Coronary artery (tissue), 2 donors: ENCODE results near the gene MOGAT2.

Source experiments
- DNase-seq: peaks from one replicate; pipeline ENCODE4 v3.0.0-alpha.2; 2017; ENCODE audit warnings: low spot score
- H3K27ac ChIP-seq, 2 donors: fragments of 200-600 bp; sonication (generic); one replicate each; pipeline ENCODE4 v1.5.1; 2016 to 2019
- H3K4me3 ChIP-seq: fragments of 200-600 bp; sonication (generic); 2 replicates; pipeline ENCODE4 v1.5.1; 2016; ENCODE audit warnings: mild to moderate bottlenecking, moderate library complexity
- TF ChIP-seq, protein P1 (sequence below): fragments of 200-600 bp; sonication (generic); IDR thresholded peaks from one replicate; pipeline ENCODE4 v1.5.1; 2019; ENCODE audit warnings: antibody characterized with exemption

The MOGAT2 gene

GRCh38 chr11:75760710-75761493 is 43.3 kb downstream of the MOGAT2 start:
- TF ChIP-seq, protein P1, sequence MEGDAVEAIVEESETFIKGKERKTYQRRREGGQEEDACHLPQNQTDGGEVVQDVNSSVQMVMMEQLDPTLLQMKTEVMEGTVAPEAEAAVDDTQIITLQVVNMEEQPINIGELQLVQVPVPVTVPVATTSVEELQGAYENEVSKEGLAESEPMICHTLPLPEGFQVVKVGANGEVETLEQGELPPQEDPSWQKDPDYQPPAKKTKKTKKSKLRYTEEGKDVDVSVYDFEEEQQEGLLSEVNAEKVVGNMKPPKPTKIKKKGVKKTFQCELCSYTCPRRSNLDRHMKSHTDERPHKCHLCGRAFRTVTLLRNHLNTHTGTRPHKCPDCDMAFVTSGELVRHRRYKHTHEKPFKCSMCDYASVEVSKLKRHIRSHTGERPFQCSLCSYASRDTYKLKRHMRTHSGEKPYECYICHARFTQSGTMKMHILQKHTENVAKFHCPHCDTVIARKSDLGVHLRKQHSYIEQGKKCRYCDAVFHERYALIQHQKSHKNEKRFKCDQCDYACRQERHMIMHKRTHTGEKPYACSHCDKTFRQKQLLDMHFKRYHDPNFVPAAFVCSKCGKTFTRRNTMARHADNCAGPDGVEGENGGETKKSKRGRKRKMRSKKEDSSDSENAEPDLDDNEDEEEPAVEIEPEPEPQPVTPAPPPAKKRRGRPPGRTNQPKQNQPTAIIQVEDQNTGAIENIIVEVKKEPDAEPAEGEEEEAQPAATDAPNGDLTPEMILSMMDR: no peak
- no peak overlapping the region for H3K27ac ChIP-seq
- H3K4me3 ChIP-seq: no peak overlapping the region
- no peak for DNase-seq

DNA sequence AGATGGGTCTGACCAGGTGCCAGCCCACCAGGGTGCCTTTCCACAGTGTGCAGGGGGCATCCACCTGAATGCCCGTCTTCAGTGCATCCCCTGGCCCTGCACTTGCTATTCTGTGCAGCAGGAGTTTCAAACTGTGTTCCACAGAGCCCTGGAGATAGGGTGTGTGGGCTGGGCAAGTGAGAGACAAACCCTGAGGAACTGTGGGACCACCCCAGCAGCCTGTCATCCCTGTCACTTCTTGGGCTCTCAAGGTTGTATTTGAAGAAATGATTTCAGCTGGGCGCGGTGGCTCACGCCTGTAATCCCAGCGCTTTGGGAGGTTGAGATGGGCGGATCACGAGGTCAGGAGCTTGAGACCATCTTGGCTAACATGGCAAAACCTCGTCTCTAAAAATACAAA is 44.5 kb downstream of the MOGAT2 start:
- no peak for DNase-seq
- TF ChIP-seq, protein P1: no peak
- no peak overlapping the region for H3K27ac ChIP-seq

DNA sequence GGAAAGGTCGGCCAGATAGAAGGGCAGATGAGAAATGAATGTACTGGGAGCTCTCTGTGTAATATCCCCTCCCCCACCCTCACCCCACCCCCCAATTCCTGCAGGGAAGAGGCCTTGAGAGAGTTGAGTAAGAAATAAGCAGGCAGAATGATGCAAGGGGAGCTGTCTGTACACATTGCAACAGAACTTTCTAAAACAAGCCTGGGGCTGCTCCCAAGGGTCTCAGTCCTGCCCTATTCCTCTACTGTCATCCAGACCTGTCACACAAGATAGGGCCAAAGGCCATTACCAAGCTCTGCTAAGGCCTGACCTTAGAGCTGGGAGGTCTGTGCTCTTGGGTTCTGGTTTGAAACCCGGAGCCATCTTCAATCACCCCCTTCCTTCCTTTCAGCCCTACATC is 45.2 kb downstream of the MOGAT2 start:
- no peak for DNase-seq
- TF ChIP-seq, protein P1: no peak
- Histone ChIP-seq H3K27ac (no peak overlapping the region), H3K4me3 (no peak overlapping the region)

More for the DNA sequence above, 44.5 kb downstream of the MOGAT2 start:
- H3K4me3 ChIP-seq: no peak overlapping the region

- Histone ChIP-seq H3K27ac (no peak overlapping the region), H3K4me3 (no peak overlapping the region)
- TF ChIP-seq, protein P1: no peak
- DNase-seq: no peak
Observed at GRCh38 chr11:75763846-75764245, 46.2 kb downstream of the MOGAT2 start.

DNA sequence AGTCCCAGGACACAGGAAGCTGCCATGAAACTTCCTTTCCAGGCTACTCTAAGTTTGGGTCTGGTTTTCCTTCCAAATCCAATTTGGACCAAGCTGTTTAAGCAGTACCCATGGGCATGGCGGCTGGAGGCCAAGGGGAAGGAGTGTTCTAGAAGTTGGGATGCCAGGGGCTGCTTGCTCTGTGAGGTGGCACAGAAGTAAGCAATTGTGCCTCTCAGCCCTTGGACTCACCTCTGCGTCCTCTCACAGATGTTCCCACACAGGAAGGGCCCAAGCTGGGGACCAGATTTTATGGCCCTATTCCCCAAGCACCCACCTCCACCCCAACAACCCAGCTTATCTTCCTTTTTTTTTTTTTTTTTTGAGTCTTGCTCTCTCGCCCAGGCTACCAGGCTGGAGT is 47.5 kb downstream of the MOGAT2 start:
- TF ChIP-seq, protein P1: no peak
- DNase-seq: no peak

DNA sequence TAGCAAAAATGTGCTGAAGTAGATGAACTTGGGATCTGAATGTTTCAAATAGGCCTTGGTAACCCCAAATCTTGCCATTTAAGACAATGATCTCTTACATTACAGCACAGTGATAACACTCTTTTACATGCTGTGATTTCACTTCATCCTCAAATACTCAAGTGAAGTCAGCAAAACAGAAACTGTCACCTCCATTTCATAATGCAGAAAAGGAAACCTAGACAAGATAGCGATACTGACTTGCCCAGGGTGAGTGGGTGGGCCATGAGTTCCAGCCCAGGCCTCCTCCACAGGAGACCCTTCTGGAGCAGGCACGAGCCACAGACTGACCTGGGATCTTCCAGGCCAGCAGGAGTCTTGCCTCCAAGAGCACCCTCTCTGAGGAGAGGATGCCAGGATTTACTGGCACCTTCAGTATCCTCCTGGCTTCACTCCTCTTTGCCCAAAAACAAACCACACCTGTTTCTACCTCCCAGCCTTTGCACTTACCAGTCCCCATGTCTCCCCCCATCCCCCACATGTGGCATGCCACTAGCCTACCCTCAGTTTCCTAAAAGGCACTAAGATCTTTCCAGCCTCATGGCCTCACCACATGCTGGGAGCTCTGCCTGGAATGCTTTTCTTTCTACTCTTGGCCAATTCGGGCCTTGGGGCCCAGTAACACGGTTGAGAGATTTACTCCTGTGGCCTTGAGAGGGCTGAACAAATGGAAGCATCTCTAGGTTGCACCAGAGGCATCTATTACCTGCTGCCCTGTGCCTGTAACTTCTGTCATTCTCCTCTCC is 49.0 kb downstream of the MOGAT2 start:
- H3K4me3 ChIP-seq: no peak overlapping the region
- no peak overlapping the region for H3K27ac ChIP-seq
- DNase-seq: no peak
- TF ChIP-seq, protein P1: no peak

More for the DNA sequence above, 47.5 kb downstream of the MOGAT2 start:
- Histone ChIP-seq H3K27ac (no peak overlapping the region), H3K4me3 (no peak overlapping the region)
